ENCODE data around the gene PRDM16.

Gene PRDM16

GRCh38 chr1:3077561-3077960, 8.6 kb downstream of the PRDM16 start:
- DNase-seq (ENCODE audit: low read depth in 2 of 2) = no peak
- no peak for TF ChIP-seq CTCF (IDR thresholded peaks at IDR 0.05; ENCODE audit: low read depth, low read length)

GRCh38 chr1:3078430-3078861, 9.4 kb downstream of the PRDM16 start:
- TF ChIP-seq CTCF (IDR thresholded peaks at IDR 0.05; ENCODE audit: low read depth, low read length) = no peak
- no peak for DNase-seq (ENCODE audit: low read depth in 2 of 2)
- no peak overlapping the region for H3K4me3 ChIP-seq (replicated peaks in 1 of 2; ENCODE audit: low read depth in 2 of 2, low read length in 2 of 2)

More at GRCh38 chr1:3077561-3077960, 8.6 kb downstream of the PRDM16 start:
- H3K4me3 ChIP-seq (replicated peaks in 1 of 2; ENCODE audit: low read depth in 2 of 2, low read length in 2 of 2) = no peak overlapping the region

- no peak overlapping the region for H3K4me3 ChIP-seq (replicated peaks in 1 of 2; ENCODE audit: low read depth in 2 of 2, low read length in 2 of 2)
- DNase-seq (ENCODE audit: low read depth in 2 of 2) = no peak
- TF ChIP-seq CTCF (IDR thresholded peaks at IDR 0.05; ENCODE audit: low read depth, low read length) = no peak
Observed at GRCh38 chr1:3078871-3079270, 9.9 kb downstream of the PRDM16 start.

GRCh38 chr1:3079381-3080052, 10.5 kb downstream of the PRDM16 start:
- no peak overlapping the region for H3K4me3 ChIP-seq (replicated peaks in 1 of 2; ENCODE audit: low read depth in 2 of 2, low read length in 2 of 2)
- DNase-seq (ENCODE audit: low read depth in 2 of 2) = no peak
- TF ChIP-seq CTCF (IDR thresholded peaks at IDR 0.05; ENCODE audit: low read depth, low read length) = no peak

- no peak for TF ChIP-seq CTCF (IDR thresholded peaks at IDR 0.05; ENCODE audit: low read depth, low read length)
- H3K4me3 ChIP-seq (replicated peaks in 1 of 2; ENCODE audit: low read depth in 2 of 2, low read length in 2 of 2) = no peak overlapping the region
- DNase-seq (ENCODE audit: low read depth in 2 of 2) = no peak
Observed at GRCh38 chr1:3080053-3080955, 11.3 kb downstream of the PRDM16 start.

GRCh38 chr1:3081171-3081683, 12.2 kb downstream of the PRDM16 start:
- no peak for TF ChIP-seq CTCF (IDR thresholded peaks at IDR 0.05; ENCODE audit: low read depth, low read length)
- no peak for DNase-seq (ENCODE audit: low read depth in 2 of 2)
- H3K4me3 ChIP-seq (replicated peaks in 1 of 2; ENCODE audit: low read depth in 2 of 2, low read length in 2 of 2) = no peak overlapping the region

Measured in cardiac fibroblast (primary cell).